Lower lobe of right lung (tissue), 2 donors: ENCODE measurements around the gene TEX9. TPM values are rescaled to one million over a fixed set of nuclear protein-coding genes. Genes with fewer than 3 reads are reported as not detected.
"Not testable (repeated sequence)": the region's sequence is repeated elsewhere in the genome, so short reads cannot be mapped to it uniquely, and the experiment has no call there.

ENCODE experiments used
- ATAC-seq, 2 donors: fragments of 200-7000 bp; cut with Tn5 transposase; one replicate each; pipeline ENCODE4 v1.9.1; 2020 to 2022; ENCODE audit warnings: mild to moderate bottlenecking in 2 of 2, moderate library complexity in 2 of 2
- DNase-seq: peaks from one replicate; pipeline ENCODE4 v3.0.0-alpha.2; 2020
- H3K27ac ChIP-seq: fragments of 200-600 bp; one replicate; pipeline ENCODE4 v1.8.0; 2022
- H3K27me3 ChIP-seq: fragments of 200-600 bp; one replicate; pipeline ENCODE4 v1.8.0; 2022; ENCODE audit warnings: low read depth
- H3K36me3 ChIP-seq: fragments of 200-600 bp; one replicate; pipeline ENCODE4 v1.8.0; 2022; ENCODE audit warnings: mild to moderate bottlenecking
- H3K4me1 ChIP-seq: fragments of 200-600 bp; one replicate; pipeline ENCODE4 v1.8.0; 2022
- H3K4me3 ChIP-seq: fragments of 200-600 bp; one replicate; pipeline ENCODE4 v1.8.0; 2022; ENCODE audit warnings: mild to moderate bottlenecking
- H3K9me3 ChIP-seq: fragments of 200-600 bp; one replicate; pipeline ENCODE4 v1.8.0; 2022
- CTCF ChIP-seq: fragments of 200-600 bp; IDR thresholded peaks from one replicate; pipeline ENCODE4 v1.8.0; 2022; ENCODE audit warnings: antibody characterized with exemption, mild to moderate bottlenecking
- intact Hi-C: fragments of 100-400 bp; cut with DNase I; formaldehyde crosslinking; loops from one replicate; pipeline ENCODE4 v1.11.0; 2022
- total RNA-seq: library from RNA; stranded (reverse); fragmentation: NEBNext Ultra II Directional; extraction: Animal tissue kit (Norgen Biotek cat#: 25700); gene quantifications from one replicate; pipeline ENCODE4 v1.2.1, GENCODE V29; 2021
- donor health status: DM: no; HTN: yes; CAD: no; lungs with severe emphysema.

Gene TEX9
- total RNA-seq, 1 donor from 2014 or later = 11.6 TPM

- H3K4me1 ChIP-seq = peaks cover 7% of the 10 kb centered on the region
- no peaks in the 10 kb centered on the region for H3K9me3 ChIP-seq
- no peaks in the 10 kb centered on the region for H3K36me3 ChIP-seq
- H3K4me3 ChIP-seq = peak overlapping the region; percentile 64
- no peak for TF ChIP-seq CTCF
- no peak for ATAC-seq
- DNase-seq = no peak
- no peaks in the 10 kb centered on the region for H3K27me3 ChIP-seq
- H3K27ac ChIP-seq = no peak overlapping the region
- intact Hi-C loops = no loop called here
Measured at GRCh38 chr15:56366211-56366610, 985 bp downstream of the TEX9 start.

DNA sequence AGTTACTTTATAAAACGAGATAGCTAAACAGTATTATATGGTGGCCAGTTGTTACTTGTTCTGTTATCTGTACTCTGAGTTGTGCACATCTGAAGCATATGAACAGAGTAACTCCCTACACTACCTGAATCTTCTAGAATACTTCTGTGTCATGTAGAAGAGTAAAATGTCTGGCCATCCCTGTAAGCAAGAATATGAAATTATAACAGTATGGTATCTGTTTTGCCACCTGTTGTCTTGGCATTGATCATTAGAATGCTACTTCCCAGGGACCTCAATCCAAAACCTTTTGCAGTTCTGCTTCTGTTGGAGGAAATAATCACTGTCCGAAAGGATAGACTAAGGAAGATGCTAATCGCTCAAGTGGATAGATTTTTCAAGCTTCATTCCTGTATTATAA is 1.9 kb downstream of the TEX9 start:
- ATAC-seq (no peak), DNase-seq (no peak)
- Histone ChIP-seq H3K36me3 (no peaks in the 10 kb centered on the region), H3K27ac (no peak overlapping the region), H3K27me3 (no peaks in the 10 kb centered on the region), H3K4me1 (peaks cover 7% of the 10 kb centered on the region), H3K4me3 (no peak overlapping the region), H3K9me3 (no peaks in the 10 kb centered on the region)
- no peak for TF ChIP-seq CTCF
- intact Hi-C loops = no loop called here

DNA sequence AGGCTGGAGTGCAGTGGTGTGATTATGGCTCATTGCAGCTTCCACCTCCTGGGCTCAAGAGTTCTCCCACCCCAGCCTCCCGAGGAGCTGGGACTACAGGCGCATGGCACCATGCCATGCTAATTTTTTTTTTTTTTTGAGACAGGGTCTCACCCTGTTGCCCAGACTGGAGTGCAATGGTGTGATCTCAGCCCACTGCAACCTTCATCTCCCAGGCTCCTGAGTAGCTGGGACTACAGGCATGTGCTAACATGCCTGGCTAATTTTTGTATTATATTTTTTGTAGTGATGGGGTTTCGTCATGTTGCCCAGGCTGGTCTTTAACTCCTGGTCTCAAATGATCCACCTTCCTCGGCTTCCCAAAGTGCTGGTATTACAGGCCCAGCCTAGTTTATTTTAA is 4.0 kb downstream of the TEX9 start:
- Histone ChIP-seq H3K36me3 (no peaks in the 10 kb centered on the region), H3K27me3 (no peaks in the 10 kb centered on the region), H3K9me3 (no peaks in the 10 kb centered on the region), H3K4me3 (no peak overlapping the region), H3K27ac (no peak overlapping the region), H3K4me1 (peaks cover 7% of the 10 kb centered on the region)
- intact Hi-C loops = no loop called here
- ATAC-seq (no peak), DNase-seq (no peak)
- no peak for TF ChIP-seq CTCF

DNA sequence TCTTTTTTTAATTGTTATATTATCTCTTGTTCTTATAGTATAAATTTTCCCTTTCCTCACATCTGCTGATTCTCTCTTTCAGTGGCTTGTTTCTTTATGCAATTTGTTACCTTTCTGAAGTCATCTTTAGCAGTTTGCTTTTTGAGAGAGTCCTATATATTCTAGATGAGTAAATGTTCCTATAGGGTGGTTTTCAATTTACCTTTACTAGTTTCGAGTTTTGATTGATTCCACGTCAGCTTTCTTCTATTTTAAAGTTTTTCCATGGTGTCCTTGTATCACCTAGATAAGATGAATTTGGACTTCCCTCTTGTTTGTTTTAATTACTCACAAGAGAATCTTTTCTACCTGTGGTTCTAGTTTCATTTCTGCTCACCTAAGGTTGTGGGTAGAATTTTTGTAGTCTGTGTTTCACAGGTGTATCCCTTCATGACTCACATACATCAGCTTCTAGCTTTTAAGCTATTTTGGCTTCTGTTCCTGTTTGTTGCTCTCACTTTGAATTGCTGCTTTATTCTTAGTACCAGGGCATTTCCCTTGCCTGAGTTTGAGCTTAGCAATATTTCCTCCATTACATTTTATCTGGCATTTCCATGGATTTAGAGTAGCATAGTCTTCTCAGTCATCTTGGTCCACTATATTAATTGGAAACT is 6.4 kb downstream of the TEX9 start:
- H3K4me3 ChIP-seq = no peak overlapping the region
- no peak overlapping the region for H3K27ac ChIP-seq
- H3K4me1 ChIP-seq = no peaks in the 10 kb centered on the region
- DNase-seq (no peak), ATAC-seq (no peak)
- H3K27me3 ChIP-seq = no peaks in the 10 kb centered on the region
- no peak for TF ChIP-seq CTCF
- intact Hi-C loops = no loop called here
- H3K36me3 ChIP-seq = no peaks in the 10 kb centered on the region
- no peaks in the 10 kb centered on the region for H3K9me3 ChIP-seq

DNA sequence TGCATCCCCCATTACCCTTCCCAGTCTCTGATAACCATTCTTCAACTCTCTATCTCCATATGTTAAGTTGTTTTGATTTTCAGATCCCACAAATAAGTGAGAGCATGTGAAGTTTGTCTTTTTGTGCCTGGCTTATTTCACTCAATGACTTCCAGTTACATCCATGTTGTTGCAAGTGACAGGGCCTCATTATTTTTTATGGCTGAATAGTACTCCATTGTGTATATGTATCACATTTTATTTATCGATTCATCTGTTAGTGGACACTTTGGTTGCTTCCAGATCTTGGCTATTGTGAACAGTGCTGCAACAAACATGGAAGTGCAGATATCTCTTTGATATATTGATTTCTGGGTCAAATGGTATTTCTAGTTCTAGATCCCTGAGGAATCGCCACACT is 9.5 kb downstream of the TEX9 start:
- H3K4me1 ChIP-seq, H3K27ac ChIP-seq, H3K9me3 ChIP-seq, DNase-seq, ATAC-seq, H3K4me3 ChIP-seq, H3K36me3 ChIP-seq, intact Hi-C loops, H3K27me3 ChIP-seq: not testable (repeated sequence)

DNA sequence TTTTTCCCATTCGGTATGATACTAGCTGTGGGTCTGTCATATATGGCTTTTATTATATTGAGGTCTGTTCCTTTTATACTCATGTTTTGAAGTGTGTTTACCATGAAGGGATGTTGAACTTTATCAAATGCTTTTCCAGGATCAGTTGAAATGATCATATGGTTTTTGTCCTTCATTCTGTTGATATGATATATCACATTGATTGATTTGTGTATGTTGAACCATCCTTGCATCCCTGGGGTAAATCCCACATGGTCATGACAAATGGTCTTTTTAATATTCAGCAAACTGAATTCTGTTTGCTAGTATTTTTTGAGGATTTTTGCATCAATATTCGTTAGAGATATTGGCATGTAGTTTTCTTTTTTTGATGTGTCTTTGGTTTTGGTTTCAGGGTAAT is 12.6 kb downstream of the TEX9 start:
- H3K4me1 ChIP-seq, H3K27me3 ChIP-seq, H3K4me3 ChIP-seq, ATAC-seq, intact Hi-C loops, H3K36me3 ChIP-seq, DNase-seq, H3K27ac ChIP-seq, H3K9me3 ChIP-seq: not testable (repeated sequence)

DNA sequence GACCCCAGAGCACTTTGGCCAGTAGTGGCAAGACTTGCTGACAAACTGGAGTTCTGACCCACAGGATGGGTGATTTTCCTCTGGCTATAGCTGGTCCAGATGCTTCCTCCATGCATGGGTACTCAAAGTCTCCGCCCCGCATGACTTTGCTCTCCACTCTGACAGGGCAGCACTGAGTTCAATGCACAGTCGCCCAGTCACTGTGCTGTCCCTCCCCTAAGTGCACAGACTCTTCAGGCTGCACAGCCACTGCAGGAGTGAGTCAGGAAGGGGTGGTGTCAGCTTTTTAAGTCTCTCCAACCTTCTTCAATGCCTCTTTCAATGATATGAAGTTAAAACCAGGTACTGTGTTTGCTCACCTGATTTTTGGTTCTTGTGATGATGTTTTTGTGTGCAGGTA is 17.8 kb downstream of the TEX9 start:
- intact Hi-C loops = no loop called here
- Histone ChIP-seq H3K4me3 (no peak overlapping the region), H3K27me3 (no peaks in the 10 kb centered on the region), H3K36me3 (no peaks in the 10 kb centered on the region), H3K27ac (no peak overlapping the region), H3K4me1 (no peaks in the 10 kb centered on the region), H3K9me3 (peaks cover 8% of the 10 kb centered on the region)
- TF ChIP-seq CTCF = no peak
- no peak for DNase-seq
- no peak for ATAC-seq
